HEK293 (cell line): Measurements from ENCODE around the gene PTPN20.

Source experiments
- CTCF ChIA-PET: fragments of 350-600 bp; formaldehyde crosslinking; extraction: SDS; loops from one replicate; lab custom pipeline; 2021; ENCODE audit warnings: antibody characterized with exemption; lab: Yijun Ruan, JAX
- POLR2A ChIA-PET: fragments of 300-600 bp; formaldehyde crosslinking; extraction: SDS; loops from one replicate; lab custom pipeline; 2020; ENCODE audit warnings: antibody characterized with exemption, inconsistent platforms; lab: Yijun Ruan, JAX
- H3K27ac ChIP-seq: fragments of 200-500 bp; sonication (Bioruptor generic); 2 replicates; pipeline ENCODE4 v1.5.1; 2014; ENCODE audit warnings: low read depth, low read length, control low read depth, inconsistent platforms; ENCODE audit errors: extremely low read depth
- H3K36me3 ChIP-seq, 2 experiments: fragments of 200-500 bp in 1 of 2; sonication (Bioruptor generic) in 1 of 2; 1 replicate in 1 of 2; 2 replicates in 1 of 2; pipeline ENCODE4 v1.5.1; 2014 to 2017; ENCODE audit warnings: inconsistent platforms in 2 of 2, low read length in 2 of 2; ENCODE audit not compliant: control insufficient read depth in 2 of 2, insufficient read depth in 1 of 2
- H3K4me1 ChIP-seq: fragments of 200-500 bp; sonication (Bioruptor generic); 2 replicates; pipeline ENCODE4 v1.5.1; 2014; ENCODE audit warnings: mild to moderate bottlenecking, low read length, inconsistent platforms; ENCODE audit not compliant: control insufficient read depth, insufficient read depth
- H3K4me3 ChIP-seq: 2 replicates; pipeline ENCODE4 v1.5.1; 2011; ENCODE audit warnings: low read depth, mild to moderate bottlenecking, control low read depth, low read length, moderate library complexity
- H3K9me3 ChIP-seq: fragments of 200-500 bp; sonication (Bioruptor generic); 2 replicates; pipeline ENCODE4 v1.5.1; 2014; ENCODE audit warnings: low read depth, low read length, inconsistent platforms; ENCODE audit not compliant: control insufficient read depth, insufficient read depth
- ATF2 ChIP-seq: fragments of 450-650 bp; formaldehyde crosslinking; IDR thresholded peaks from 2 replicates; pipeline ENCODE4 v1.5.1; 2016; ENCODE audit warnings: missing biosample characterization, missing genetic modification characterization, low read depth
- GFI1B ChIP-seq: fragments of 450-650 bp; formaldehyde crosslinking; IDR thresholded peaks from 2 replicates; pipeline ENCODE4 v1.5.1; 2016; ENCODE audit warnings: missing biosample characterization, missing genetic modification characterization
- HOXD13 ChIP-seq: sonication (generic); formaldehyde crosslinking; IDR thresholded peaks from 2 replicates; pipeline ENCODE4 v1.8.0; 2022; ENCODE audit warnings: missing genetic modification reagents, borderline replicate concordance
- SCRT2 ChIP-seq: fragments of 450-650 bp; formaldehyde crosslinking; IDR thresholded peaks from 2 replicates; pipeline ENCODE4 v1.5.1; 2016; ENCODE audit warnings: missing biosample characterization, missing genetic modification characterization
- WT1 ChIP-seq: fragments of 450-650 bp; formaldehyde crosslinking; IDR thresholded peaks from 2 replicates; pipeline ENCODE4 v1.5.1; 2016; ENCODE audit warnings: missing biosample characterization, missing genetic modification characterization
- ZBTB17 ChIP-seq: fragments of 450-650 bp; formaldehyde crosslinking; IDR thresholded peaks from 2 replicates; pipeline ENCODE4 v1.5.1; 2016; ENCODE audit warnings: missing biosample characterization, missing genetic modification characterization
- ZNF155 ChIP-seq: fragments of 450-650 bp; formaldehyde crosslinking; IDR thresholded peaks from 2 replicates; pipeline ENCODE4 v1.5.1; 2016; ENCODE audit warnings: missing biosample characterization, missing genetic modification characterization
- ZNF157 ChIP-seq: fragments of 450-650 bp; formaldehyde crosslinking; IDR thresholded peaks from 2 replicates; pipeline ENCODE4 v1.5.1; 2016; ENCODE audit warnings: missing biosample characterization, missing genetic modification characterization
- ZNF169 ChIP-seq: fragments of 450-650 bp; formaldehyde crosslinking; IDR thresholded peaks from 2 replicates; pipeline ENCODE4 v1.5.1; 2016; ENCODE audit warnings: missing biosample characterization, missing genetic modification characterization
- ZNF302 ChIP-seq: fragments of 450-650 bp; formaldehyde crosslinking; IDR thresholded peaks from 2 replicates; pipeline ENCODE4 v1.5.1; 2016; ENCODE audit warnings: missing biosample characterization, missing genetic modification characterization, low read depth
- ZNF354C ChIP-seq: fragments of 450-650 bp; formaldehyde crosslinking; IDR thresholded peaks from 2 replicates; pipeline ENCODE4 v1.5.1; 2016; ENCODE audit warnings: missing biosample characterization, missing genetic modification characterization, low read depth, borderline replicate concordance
- ZNF394 ChIP-seq: fragments of 450-650 bp; formaldehyde crosslinking; IDR thresholded peaks from 2 replicates; pipeline ENCODE4 v1.5.1; 2016; ENCODE audit warnings: missing biosample characterization, missing genetic modification characterization, mild to moderate bottlenecking, moderate library complexity, borderline replicate concordance
- ZNF473 ChIP-seq: fragments of 450-650 bp; formaldehyde crosslinking; IDR thresholded peaks from 2 replicates; pipeline ENCODE4 v1.5.1; 2017; ENCODE audit warnings: missing biosample characterization, missing genetic modification characterization
- ZNF548 ChIP-seq: fragments of 450-650 bp; formaldehyde crosslinking; IDR thresholded peaks from 2 replicates; pipeline ENCODE4 v1.5.1; 2016; ENCODE audit warnings: missing biosample characterization, missing genetic modification characterization
- ZNF555 ChIP-seq: fragments of 450-650 bp; formaldehyde crosslinking; conservative IDR thresholded peaks from 2 replicates; pipeline ENCODE4 v1.5.1; 2017; ENCODE audit warnings: missing biosample characterization, mild to moderate bottlenecking, missing genetic modification characterization, inconsistent platforms
- ZNF561 ChIP-seq: fragments of 450-650 bp; IDR thresholded peaks from 2 replicates; pipeline ENCODE4 v1.5.1; 2018; ENCODE audit warnings: missing biosample characterization, missing genetic modification characterization, borderline replicate concordance
- ZNF664 ChIP-seq: fragments of 450-650 bp; formaldehyde crosslinking; IDR thresholded peaks from 2 replicates; pipeline ENCODE4 v1.5.1; 2016; ENCODE audit warnings: missing biosample characterization, missing genetic modification characterization
- ZNF791 ChIP-seq: fragments of 450-650 bp; formaldehyde crosslinking; IDR thresholded peaks from 2 replicates; pipeline ENCODE4 v1.5.1; 2016; ENCODE audit warnings: missing biosample characterization, missing genetic modification characterization
- ZNF830 ChIP-seq: fragments of 450-650 bp; IDR thresholded peaks from 2 replicates; pipeline ENCODE4 v1.5.0; 2018; ENCODE audit warnings: missing biosample characterization, missing genetic modification characterization, low read depth, mild to moderate bottlenecking, moderate library complexity
- TF ChIP-seq, protein P1 (sequence below): fragments of 450-650 bp; formaldehyde crosslinking; IDR thresholded peaks from 2 replicates; pipeline ENCODE4 v1.5.1; 2016; ENCODE audit warnings: missing biosample characterization, missing genetic modification characterization

Gene PTPN20

GRCh38 chr10:47029181-47030009 is 118.2 kb downstream of the PTPN20 start:
- no peaks in the 10 kb centered on the region for H3K9me3 ChIP-seq
- H3K4me3 ChIP-seq = no peak overlapping the region
- CTCF ChIA-PET = interaction anchor here (0.5 to 1.2 kb wide), 3 partner anchors 18 to 284 kb away, joined by 3 read pairs; no protein-coding TSS in a partner anchor
- TF ChIP-seq ZNF548 (tag by site-specific recombination) = peak; percentile 65
- no peak for TF ChIP-seq ZNF830 (tag by site-specific recombination)
- TF ChIP-seq, all 188 proteins: peak for 1
- POLR2A ChIA-PET = no interaction called here
- Histone ChIP-seq H3K27ac (no peak overlapping the region), H3K36me3 (no peaks in the 10 kb centered on the region), H3K4me1 (no peaks in the 10 kb centered on the region)

GRCh38 chr10:47030191-47030703 is 119.0 kb downstream of the PTPN20 start:
- ChIA-PET POLR2A (no interaction called here), CTCF (interaction anchor here (0.6 to 1.8 kb wide), 3 partner anchors 17 to 293 kb away, joined by 3 to 6 read pairs (median 3); no protein-coding TSS in a partner anchor)
- TF ChIP-seq ZNF394 (no peak), ZNF354C (tag by site-specific recombination) (no peak), HOXD13 (no peak), ZNF664 (tag by site-specific recombination) (no peak), ZNF791 (tag by site-specific recombination) (no peak), ZNF155 (no peak), ZNF561 (tag by site-specific recombination) (no peak), SCRT2 (no peak), WT1 (tag by site-specific recombination) (no peak), ZBTB17 (no peak), ZNF302 (tag by site-specific recombination) (no peak), ZNF555 (tag by site-specific recombination) (no peak), GFI1B (no peak), ZNF169 (tag by site-specific recombination) (no peak), ZNF473 (tag by site-specific recombination) (no peak)
- TF ChIP-seq, protein P1, sequence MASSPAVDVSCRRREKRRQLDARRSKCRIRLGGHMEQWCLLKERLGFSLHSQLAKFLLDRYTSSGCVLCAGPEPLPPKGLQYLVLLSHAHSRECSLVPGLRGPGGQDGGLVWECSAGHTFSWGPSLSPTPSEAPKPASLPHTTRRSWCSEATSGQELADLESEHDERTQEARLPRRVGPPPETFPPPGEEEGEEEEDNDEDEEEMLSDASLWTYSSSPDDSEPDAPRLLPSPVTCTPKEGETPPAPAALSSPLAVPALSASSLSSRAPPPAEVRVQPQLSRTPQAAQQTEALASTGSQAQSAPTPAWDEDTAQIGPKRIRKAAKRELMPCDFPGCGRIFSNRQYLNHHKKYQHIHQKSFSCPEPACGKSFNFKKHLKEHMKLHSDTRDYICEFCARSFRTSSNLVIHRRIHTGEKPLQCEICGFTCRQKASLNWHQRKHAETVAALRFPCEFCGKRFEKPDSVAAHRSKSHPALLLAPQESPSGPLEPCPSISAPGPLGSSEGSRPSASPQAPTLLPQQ (tag by site-specific recombination) = no peak
- no peak overlapping the region for H3K27ac ChIP-seq
- no peaks in the 10 kb centered on the region for H3K4me1 ChIP-seq
- no peak overlapping the region for H3K4me3 ChIP-seq
- no peaks in the 10 kb centered on the region for H3K9me3 ChIP-seq
- no peaks in the 10 kb centered on the region for H3K36me3 ChIP-seq

GRCh38 chr10:47031211-47031900 is 120.1 kb downstream of the PTPN20 start:
- CTCF ChIA-PET = interaction anchor here (1.1 to 1.8 kb wide), 4 partner anchors 16 to 316 kb away, joined by 3 to 6 read pairs (median 4); no protein-coding TSS in a partner anchor

More at GRCh38 chr10:47031211-47031900, 120.1 kb downstream of the PTPN20 start:
- H3K4me1 ChIP-seq = no peaks in the 10 kb centered on the region
- no peaks in the 10 kb centered on the region for H3K36me3 ChIP-seq
- TF ChIP-seq ATF2 (tag by site-specific recombination) (0 out of 2 replicates have a peak, but pooled peaks have one; percentile 10), ZNF157 (tag by site-specific recombination) (no peak)
- POLR2A ChIA-PET = interaction anchor here (0.6 kb wide), 1 partner anchor 349 kb away, joined by 3 read pairs; no protein-coding TSS in a partner anchor
- H3K4me3 ChIP-seq = no peak overlapping the region
- no peaks in the 10 kb centered on the region for H3K9me3 ChIP-seq
- no peak overlapping the region for H3K27ac ChIP-seq
